ENCODE measurements around the gene FBN1. TPM values are rescaled to one million over a fixed set of nuclear protein-coding genes. Genes with fewer than 3 reads are reported as not detected.

The FBN1 gene
- polyA plus RNA-seq (2012; ENCODE audit: insufficient read depth, insufficient read length), result 2.3 TPM

GRCh38 chr15:48645558-48646330, at the start of gene FBN1:
Gene FBN1, minus strand, starts transcription at chr15:48645709. Its CDS starts 940 bp downstream, at chr15:48644769.
- DNase-seq (ENCODE audit: low read depth, low spot score), result peak; percentile 41
- peak within 1 kb of the TSS; percentile 58 for H3K4me3 ChIP-seq (ENCODE audit: low read length)

DNA sequence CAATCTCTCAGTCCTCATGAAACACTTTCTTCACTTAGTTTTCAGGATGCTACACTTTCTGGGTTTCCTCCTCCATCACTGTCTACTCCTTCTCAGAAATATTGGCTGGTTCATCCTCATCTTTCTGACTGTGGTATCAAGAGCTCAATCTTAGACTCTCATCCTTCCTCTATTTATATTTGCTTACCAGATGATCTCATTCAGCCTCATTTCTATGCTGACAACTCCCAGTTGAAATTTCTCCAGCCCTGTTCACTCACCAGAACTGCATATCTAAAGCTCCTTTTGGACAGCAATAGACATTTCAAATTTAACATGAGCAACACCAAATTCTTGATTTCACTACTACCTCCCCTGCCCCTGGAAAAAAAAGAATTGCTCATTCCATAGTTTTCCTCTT, 48.0 kb upstream of the FBN1 start:
- DNase-seq (ENCODE audit: low read depth, low spot score), result no peak
- no peak overlapping the region for H3K4me3 ChIP-seq (ENCODE audit: low read length)

DNA sequence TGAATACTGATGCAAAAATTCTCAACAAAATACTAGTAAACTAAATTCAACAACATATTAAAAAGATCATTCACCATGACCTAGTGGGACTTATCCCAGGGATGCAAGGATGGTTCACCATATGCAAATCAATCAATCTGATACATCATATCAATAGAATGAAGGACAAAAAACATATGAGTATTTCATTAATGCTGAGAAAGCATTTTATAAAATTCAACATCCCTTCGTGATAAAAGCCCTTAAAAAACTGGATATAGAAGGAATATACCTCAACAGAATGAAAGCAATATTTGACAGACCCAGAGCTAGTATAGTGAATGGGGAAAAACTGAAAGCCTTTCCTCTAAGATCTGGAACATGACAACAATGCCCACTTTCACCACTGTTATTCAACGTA, 43.0 kb upstream of the FBN1 start:
- no peak for DNase-seq (ENCODE audit: low read depth, low spot score)
- no peak overlapping the region for H3K4me3 ChIP-seq (ENCODE audit: low read length)

DNA sequence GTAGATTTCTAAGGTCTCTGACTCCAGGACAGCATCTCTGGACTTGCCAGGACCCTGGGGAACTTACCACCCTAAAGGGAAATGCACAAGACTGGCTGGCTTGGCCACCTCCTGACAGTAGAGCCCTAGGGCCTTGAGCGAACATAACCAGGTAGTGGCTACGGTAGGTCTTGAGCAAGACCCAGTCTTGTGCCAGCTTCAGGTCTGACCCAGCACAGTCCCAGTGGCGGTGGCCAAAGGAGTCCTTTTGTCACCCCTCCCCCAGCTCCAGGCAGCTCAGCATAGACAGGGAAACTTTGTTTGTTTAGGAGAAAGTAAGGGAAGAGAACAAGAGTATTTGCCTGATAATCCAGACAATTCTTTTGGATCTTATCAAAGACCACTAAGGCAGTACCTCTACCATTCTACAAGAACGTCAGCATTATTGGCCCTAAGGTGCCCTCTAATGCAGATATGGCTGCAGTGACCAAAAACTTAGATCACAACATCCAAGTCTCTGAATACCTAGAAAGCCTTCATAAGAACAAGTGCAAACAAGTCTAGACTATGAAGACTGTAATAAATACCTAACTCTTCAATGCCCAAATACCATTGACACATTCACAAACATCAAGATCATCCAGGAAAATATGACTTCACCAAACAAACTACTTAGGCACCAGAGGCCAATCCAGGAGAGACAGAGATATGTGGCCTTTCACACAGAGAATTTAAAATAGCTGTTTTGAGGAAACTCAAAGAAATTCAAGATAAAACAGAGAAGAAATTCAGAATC, 38.7 kb upstream of the FBN1 start:
- DNase-seq (ENCODE audit: low read depth, low spot score), result no peak
- H3K4me3 ChIP-seq (ENCODE audit: low read length), result no peak overlapping the region

DNA sequence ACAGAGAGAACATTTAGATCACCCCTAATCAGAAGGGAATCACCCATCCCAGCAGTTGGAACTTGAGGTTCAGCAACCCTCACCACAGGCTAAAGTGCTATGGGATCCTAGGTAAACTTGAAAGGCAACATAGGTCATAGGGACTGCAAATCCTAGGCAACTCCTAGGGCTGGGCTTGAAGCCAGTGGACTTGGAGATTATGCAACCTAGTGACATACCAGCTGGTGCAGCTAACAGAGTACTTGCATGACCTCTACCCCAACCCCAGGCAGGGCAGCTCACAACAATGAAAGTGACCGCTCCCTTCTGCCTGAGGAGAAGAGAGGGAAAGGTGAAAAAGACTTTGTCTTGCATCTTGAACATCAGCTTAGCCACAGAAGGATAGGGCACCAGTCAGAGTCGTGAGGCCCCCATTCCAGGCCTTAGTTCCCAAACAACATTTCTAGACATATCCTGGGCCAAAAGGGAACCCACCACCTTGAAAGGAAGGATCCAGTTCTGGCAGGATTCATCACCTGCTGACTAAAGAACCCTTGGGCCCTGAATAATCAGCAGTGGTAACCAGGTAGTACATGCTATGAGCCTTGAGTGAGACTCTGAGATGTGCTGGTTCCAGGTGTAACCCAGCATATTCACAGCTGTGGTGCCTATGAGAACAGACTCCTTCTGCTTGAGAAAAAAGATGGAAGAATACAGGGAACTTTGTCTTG, 37.6 kb upstream of the FBN1 start:
- no peak for DNase-seq (ENCODE audit: low read depth, low spot score)
- H3K4me3 ChIP-seq (ENCODE audit: low read length), result no peak overlapping the region

- no peak for DNase-seq (ENCODE audit: low read depth, low spot score)
- H3K4me3 ChIP-seq (ENCODE audit: low read length), result no peak overlapping the region
These were observed 35.8 kb upstream of the FBN1 start for GRCh38 chr15:48681353-48681752.

- H3K4me3 ChIP-seq (ENCODE audit: low read length), result no peak overlapping the region
- no peak for DNase-seq (ENCODE audit: low read depth, low spot score)
These were observed 35.3 kb upstream of the FBN1 start for GRCh38 chr15:48680841-48681240.

DNA sequence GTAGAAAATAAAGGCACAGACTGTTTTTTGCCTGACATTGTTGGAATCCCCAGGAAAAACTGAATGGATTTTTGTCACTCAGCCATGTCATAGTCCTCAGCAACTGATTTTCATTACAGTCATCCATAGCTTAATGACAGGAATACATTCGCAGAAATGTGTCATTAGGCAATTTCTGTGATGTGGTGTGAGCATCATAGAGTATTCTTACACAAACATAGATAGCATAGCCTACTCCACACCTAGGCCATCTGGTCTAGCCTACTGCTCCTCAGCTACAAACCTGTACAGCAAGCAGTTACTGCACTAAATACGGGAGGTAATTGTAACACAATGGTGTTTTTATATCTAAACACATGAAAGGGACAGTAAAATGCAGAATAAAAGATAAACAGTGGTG, 34.4 kb upstream of the FBN1 start:
- no peak overlapping the region for H3K4me3 ChIP-seq (ENCODE audit: low read length)
- no peak for DNase-seq (ENCODE audit: low read depth, low spot score)

DNA sequence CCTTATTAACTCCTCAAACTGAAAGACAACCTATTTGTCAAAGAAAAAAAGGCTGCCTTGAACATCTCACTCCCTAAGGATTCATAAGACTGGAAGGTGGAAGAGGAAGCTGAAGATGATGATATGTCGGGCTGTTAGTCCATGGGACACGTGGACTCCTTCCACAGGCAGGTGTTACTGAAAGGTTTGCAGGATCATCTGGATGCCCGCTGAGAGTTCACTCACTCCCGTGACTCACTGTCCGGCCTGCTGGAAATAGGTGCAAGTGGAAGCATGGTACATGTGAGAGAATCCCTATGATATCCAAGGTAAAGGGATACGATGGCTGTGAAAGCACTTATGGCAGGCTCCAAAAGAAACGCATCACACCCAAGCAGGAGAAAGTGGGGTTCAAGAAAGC, 33.3 kb upstream of the FBN1 start:
- H3K4me3 ChIP-seq (ENCODE audit: low read length), result no peak overlapping the region
- DNase-seq (ENCODE audit: low read depth, low spot score), result no peak

DNA sequence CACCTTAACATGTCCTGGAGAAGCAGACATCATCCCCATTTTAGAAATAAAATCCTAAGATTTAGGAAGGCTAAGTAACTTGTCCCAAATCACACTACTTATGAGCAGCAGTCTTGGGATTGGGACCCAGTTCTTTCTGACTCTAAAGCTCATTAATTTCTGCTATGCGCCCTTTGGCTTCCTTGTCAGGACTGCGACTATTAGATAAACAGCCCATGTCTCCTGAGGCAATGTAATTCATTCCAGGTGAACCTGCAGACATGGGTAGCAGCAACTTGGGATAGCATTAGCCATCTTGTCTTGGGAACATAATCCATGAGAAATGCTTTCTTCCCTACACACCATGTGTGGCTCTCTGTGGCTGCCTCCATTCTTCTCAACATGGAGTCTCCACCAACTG, 32.3 kb upstream of the FBN1 start:
- no peak overlapping the region for H3K4me3 ChIP-seq (ENCODE audit: low read length)
- no peak for DNase-seq (ENCODE audit: low read depth, low spot score)

DNA sequence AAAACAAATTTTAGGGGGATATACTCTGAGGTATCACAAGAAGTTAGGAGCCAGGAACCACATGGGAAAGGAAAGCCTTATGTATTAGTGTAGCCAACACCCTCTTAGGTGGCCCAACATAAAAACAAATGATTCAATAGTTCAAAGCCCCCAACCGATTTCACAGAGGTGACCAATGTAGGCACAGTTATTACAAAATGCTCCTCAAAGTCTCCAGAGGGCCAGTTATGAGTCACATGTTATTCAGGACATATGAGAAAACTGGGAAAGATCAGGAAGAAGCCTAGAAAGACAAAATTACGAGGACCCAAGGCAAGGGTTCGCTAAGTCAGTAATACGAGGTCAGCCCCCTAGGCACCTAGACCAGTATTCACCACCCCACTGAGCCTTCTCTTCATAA, 29.9 kb upstream of the FBN1 start:
- H3K4me3 ChIP-seq (ENCODE audit: low read length), result no peak overlapping the region
- no peak for DNase-seq (ENCODE audit: low read depth, low spot score)

DNA sequence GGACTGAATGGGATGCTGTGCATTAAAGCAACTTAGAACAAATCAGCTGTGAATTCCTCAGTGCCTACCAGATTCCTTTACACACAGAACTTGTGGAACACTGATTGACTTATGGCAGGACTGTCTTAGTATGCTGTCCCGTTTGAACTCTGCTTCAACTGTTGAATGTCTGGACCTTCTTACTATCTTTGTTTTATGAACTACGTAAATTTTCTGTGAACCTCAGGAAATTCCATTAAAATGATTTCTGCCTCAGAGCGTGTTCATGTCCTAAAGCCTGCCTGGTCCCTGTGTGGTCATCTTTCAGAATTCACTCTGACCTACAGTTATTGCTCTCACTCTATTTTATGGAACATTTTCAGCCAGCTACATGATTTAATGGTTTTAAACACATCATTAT, 29.4 kb upstream of the FBN1 start:
- H3K4me3 ChIP-seq (ENCODE audit: low read length), result no peak overlapping the region
- no peak for DNase-seq (ENCODE audit: low read depth, low spot score)

DNA sequence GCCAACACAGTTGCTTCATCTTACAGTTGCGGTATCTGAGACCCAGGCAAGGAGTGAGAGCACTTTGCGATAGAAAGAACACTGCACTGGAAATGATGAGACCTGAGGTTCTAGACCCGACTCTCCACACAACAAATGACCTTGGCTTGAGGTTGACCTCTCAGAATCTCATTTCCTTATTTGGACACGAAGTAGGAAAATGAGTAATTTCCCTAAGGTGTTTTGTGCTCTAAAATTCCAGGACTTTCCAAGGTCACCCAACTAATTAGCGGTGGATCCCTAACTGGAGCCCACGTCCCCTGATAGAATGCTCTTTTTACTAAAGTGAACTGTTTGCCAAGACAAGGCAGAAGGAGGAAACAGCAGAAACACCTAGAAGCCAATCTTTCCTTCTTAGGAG, 26.7 kb upstream of the FBN1 start:
- no peak overlapping the region for H3K4me3 ChIP-seq (ENCODE audit: low read length)
- DNase-seq (ENCODE audit: low read depth, low spot score), result no peak

GRCh38 chr15:48671103-48672022, 25.9 kb upstream of the FBN1 start:
- no peak for DNase-seq (ENCODE audit: low read depth, low spot score)
- no peak overlapping the region for H3K4me3 ChIP-seq (ENCODE audit: low read length)

DNA sequence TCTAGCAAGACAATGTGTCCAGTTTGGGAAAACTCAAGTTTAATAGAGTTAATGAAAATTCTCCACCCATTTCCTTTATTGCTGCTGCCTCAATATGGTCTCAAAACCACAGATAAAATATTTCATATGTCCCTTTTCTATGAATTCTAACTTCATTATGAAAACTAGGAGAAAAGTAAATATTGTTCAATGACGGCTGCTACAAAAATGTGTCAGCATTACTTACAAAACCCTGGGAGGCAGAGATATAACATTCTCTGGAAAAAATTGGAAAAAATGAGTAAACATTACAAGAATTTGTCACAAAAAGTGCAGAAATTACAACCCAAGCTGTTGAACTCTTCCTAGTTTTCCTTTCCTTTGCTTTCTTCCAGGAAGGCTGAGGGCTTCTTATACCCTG, 22.2 kb upstream of the FBN1 start:
- H3K4me3 ChIP-seq (ENCODE audit: low read length), result no peak overlapping the region
- no peak for DNase-seq (ENCODE audit: low read depth, low spot score)

DNA sequence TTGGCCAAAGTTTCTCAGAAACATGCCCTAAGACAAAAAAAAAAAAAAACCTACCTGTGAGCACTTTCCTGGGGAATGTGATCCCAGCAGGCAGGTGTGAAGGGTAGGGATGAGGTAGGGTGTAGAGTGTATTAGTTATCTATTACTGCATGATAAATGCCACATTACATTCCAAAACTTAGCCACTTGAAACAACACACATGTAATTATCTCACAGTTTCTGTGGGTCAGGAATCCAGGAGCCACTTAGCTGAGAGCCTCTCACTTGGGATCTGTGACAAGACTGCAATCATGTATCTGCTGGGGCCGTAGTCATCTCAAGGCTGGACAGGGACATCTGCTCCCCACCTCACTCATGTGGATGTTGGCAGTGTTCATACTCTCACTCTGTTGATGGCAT, 18.9 kb upstream of the FBN1 start:
- no peak for DNase-seq (ENCODE audit: low read depth, low spot score)
- no peak overlapping the region for H3K4me3 ChIP-seq (ENCODE audit: low read length)

GRCh38 chr15:48657950-48658591, 12.6 kb upstream of the FBN1 start:
- no peak for DNase-seq (ENCODE audit: low read depth, low spot score)
- H3K4me3 ChIP-seq (ENCODE audit: low read length), result no peak overlapping the region

DNA sequence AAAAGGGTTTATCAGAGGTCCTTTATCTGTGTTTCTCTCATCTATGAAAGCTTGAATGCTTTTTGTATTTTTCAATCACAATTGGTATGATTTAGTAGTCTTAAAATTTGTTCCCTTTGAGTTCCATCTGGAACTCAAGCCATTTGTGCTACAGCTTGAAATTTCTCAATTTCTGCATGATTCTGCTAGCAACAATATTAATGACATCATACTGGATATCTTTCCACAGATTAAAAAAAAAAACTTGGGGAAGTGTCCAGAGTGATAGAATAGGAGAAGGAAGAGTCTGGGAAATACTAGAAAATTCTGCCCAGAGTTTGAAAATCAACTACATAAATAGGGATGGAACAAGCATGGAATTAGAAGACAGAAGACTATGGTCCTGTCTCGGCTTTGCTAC, 9.3 kb upstream of the FBN1 start:
- H3K4me3 ChIP-seq (ENCODE audit: low read length), result no peak overlapping the region
- no peak for DNase-seq (ENCODE audit: low read depth, low spot score)
